Fibroblast of gingiva (primary cell): ENCODE data around the gene FAM170B.

Experiments
- DNase-seq: peaks from one replicate; pipeline ENCODE4 v3.0.0-alpha.2; 2011; ENCODE audit warnings: low read depth

The FAM170B gene

DNA sequence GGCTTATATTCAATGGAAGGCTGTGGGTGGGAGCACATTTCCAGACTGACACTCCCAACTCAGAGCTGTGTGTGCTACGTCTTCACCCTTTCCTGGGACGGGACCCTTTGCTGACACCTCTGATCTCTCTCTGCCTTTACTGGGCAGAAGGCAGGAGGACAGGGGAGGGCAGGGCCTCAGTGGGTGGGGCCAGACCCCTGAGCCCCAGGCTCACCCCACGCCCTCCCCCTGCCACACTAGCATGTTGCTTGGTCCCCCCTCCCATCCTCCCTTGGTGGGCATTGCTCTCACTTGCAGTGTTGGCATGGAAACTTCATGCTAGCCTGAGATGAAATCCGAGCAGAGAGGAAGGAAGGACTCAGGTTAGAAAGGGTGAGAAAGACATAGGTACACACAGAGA lies 36.0 kb upstream of the FAM170B start:
- no peak for DNase-seq

DNA sequence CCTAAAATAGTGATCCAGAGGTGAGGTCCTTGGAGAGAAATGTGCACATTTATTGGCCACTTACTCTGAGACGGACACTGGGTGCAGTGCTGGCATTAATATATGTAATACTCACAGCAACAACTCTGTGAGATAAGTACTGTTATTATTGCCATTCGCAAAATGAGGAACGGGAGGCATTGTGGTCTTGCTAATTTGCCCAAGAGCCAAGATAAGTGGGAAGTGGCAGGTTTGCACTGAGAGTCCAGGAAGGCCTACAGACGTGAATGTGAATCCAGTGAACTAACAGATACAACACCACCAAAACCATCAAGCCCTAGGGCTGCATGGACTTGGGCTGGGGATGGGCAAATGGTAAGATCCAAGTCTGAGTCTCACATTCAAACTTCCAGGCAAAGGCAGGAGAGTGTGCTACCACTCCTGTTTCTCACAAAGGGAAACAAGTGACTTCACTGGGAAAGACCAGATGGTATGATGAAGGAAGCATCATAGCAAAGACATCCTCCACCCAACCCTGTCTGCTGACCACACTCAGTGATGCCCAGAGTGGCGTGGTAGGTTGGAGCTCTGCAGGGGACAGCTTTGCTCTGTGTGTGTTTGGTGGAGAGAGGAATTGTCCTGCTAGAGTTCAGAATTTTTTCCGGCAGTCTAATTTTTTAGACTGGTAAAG lies 35.1 kb upstream of the FAM170B start:
- DNase-seq = no peak

DNA sequence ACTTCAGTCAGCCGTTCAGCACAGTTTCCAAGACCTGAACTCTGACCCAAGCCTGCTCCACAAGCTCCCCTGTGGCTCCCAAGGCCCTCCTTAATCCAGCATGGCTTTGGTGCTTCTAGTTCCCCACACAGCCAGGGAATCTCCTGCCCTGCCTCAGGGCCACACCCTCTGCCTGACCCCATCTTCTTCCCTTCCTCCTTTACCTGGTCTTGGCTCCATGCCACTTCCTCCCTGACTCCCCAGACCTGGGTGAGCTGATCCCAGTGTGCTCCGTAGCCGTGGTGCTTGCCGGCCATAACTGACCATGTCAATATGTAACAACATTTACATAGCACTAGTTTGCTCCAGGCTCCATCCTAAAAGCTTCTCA lies 34.3 kb upstream of the FAM170B start:
- no peak for DNase-seq

DNA sequence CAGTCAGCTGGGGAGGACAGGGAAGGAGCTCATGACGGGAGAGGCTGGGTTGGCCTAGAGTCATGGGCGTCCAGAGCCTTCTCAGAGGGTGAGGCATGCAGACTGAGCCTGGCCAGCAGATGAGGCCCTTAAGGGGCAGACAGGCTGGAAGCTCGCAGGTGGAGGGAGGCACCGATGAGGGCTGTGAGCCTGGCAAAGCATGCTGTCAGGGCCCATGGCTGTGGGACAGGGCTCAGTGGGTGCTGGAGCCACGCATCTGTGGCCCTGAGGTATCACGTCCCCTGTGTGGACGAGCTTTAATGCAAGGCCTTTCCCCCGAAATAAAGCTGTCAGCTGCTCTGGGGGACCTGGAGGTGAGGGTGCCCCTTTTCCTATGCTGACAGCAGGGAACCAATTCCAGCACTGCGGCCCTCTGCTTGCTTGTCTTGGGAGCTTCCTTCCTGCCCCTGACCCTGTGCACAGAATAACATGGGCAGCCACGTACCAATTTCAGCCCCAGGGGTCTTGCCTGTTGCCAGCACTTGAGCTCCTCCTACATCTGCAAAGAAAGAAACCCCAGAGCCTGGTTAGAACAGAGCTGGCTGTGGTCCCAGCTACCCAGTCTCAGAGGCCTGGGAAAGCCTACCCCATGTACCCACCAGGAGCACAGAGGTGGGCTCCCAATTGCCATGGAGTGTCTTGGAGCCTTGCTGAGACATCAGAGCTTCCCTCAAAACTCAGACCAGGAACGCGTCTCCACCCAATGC lies 33.8 kb upstream of the FAM170B start:
- DNase-seq = no peak

DNA sequence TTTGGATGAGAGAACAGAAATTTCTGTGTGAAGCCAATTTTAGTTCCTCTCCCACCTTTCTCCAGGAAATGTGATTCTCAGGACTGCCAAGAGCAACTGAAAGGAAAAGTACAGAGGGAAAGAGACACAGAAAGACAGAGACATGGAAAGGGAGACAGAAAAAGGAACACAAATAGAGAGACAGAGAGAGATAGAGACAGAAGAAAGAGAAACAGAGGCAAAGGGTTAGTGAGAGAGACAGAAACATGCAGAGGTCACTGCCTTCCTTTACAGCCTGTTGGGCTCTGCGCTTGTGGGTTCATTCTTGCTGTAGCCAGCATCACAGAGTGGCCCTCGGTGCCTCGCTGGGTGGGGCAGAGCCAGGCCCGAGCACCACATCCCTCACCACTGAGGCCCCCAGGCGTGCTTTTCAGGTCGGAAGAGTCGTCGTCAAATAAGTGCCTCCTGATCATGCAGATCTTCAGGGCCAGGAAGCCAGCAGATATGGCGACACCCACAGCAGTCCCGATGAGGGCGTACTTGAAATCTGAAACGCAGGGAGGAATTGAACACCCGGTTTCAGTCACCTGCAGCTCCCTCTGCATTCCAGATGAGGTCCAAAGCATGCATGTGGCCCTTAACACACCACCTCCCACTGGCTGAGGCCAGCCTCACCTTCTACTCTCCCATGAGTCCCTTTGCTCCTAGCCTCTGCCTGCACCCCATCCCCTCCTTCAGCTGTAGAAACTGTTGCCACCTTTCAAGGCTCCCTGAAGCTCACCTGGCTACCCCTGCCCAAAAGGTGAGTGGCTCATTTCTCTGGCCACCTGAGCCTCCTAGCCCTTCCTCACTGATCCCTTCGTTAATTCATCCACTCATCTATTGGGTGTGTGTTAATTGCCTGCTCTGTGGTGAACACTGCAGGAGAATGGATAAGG lies 32.9 kb upstream of the FAM170B start:
- DNase-seq = no peak

DNA sequence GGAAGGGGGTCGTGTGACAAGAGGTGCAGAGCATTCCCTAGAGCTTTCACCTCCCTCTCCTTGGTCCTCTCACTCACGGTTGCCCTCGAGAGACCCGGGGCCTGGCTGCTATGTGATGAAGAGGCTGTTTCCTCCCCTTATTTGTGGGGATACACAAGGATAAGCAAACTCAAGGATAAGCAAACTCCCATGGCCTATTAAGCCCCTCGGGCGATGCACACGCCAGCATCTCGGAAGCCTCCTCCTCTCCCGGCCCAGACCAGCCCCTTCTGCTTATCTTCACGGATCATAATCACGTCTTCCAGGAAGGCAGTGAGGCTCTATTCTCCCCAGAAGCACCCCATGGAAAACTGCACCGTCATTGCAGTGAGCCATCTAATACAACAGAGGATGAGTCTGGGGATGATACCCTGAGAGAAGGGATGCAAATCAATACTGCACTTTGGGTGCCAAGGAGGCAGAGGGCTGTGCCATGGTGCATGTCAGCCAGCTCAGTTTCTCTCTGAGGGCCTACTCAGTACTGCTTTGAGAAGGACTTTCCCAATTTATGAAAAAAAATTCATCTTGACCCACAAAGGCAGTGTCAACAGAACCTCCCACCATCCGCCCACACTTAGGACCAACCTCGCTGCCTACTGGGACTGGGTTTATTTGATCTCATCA lies 32.1 kb upstream of the FAM170B start:
- DNase-seq = no peak

DNA sequence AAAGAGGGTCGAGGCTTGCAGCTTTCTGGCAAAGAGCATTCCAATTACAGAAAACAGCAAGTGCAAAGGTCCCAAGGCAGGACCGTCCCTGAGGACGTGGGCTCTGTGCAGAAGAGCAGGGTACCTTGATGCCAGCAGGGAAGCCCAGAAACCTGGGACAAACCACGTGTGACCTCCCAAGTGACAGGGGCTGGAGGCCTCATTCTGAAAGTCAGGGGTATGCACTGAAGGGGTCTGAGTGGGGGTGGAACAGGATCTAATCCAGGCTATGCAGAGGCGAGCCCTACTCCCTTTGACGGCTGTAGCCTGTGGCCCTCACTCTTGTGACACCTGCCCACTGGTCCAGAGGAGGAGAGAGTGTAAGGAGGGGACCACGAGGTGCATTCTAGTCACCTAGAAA lies 31.4 kb upstream of the FAM170B start:
- no peak for DNase-seq

DNA sequence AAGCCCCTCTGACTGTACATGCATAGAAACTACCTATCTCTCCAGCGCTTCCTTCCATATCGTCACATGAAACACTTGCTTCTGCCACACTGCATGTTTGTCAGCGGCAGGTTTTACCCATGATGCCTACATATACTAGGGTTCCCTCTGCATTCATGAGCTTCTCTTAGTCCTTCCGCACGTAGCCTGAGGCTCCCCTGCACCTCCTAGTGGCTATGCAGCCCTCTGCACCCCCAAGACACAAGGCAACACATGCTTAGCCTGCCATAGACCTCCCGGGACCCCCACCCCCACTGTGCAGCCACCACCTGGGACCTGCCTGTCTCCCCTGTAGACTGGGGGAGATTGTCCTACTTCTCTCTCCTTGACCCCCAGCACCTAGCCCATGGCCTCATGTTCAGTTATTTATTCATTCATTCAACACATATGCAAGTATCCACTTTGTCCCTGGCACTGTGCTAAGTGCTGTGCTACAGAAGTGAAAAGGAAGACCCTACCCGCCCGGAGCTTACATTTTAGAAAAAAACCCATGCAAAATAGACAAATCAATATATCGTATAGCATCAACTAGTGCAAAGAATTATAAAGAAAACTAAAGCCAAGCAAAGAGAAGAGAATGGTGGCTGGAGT lies 30.9 kb upstream of the FAM170B start:
- DNase-seq = peak; percentile 42

DNA sequence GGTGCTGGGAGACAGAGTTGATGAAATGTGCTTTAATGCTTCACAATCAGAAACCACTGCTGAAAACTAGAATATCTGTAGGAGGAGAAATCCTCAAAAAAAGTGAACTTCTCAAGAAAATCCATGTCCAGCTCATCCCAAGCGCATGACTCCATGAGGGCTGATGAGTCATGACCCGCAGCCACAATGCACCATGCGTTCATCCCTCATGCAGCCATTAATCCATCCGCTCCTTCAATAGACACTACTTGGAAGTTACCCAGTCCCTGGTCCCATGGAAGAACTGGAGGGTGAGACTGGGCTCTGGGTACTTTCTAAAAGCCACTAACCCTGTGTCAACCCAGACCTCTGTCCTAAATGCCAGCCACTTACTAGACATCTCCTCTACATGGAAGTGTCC lies 29.9 kb upstream of the FAM170B start:
- no peak for DNase-seq

DNA sequence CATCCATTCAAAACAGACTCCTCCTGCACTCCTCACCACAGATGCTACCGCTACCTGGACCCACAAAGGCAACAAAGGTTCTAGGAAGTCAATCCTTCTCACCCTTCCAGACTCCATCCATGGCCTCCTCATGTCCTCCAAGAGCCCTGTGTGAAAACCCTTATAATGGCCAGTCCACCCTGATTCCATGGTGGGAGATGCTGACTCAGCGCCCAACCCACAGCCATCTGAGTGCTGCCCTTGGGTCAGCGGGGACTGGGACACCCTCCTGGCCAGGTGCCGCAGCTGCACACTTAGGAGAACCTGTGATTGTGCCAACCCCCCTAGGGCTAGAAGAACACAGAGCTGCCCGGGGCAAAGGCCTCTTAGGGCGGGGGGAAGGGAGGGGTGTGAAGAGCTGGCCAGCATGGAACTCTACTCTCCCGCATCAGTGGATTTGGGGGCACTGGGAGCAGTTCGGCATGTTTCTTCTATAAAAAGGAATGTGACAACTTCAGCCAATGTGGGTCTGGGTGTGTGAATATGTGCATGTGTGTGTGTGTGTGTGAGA lies 29.0 kb upstream of the FAM170B start:
- DNase-seq = no peak

DNA sequence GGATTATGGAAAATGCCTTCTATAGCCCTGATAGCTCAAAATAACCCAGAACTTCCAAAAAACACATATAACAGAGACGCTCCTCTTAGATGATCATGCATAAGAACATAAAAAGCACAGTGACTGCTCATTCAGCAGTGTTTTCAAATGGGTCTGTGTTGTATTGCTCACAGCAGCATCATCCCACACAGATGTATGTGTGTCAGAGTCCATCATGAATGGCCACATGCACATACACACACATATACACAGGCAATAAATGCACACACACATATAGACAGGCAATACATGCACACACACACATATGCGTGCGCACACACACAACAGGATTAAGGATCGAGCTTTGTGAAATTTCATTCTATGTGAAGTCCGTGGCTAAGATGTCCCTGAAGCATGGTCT lies 28.2 kb upstream of the FAM170B start:
- DNase-seq = no peak

DNA sequence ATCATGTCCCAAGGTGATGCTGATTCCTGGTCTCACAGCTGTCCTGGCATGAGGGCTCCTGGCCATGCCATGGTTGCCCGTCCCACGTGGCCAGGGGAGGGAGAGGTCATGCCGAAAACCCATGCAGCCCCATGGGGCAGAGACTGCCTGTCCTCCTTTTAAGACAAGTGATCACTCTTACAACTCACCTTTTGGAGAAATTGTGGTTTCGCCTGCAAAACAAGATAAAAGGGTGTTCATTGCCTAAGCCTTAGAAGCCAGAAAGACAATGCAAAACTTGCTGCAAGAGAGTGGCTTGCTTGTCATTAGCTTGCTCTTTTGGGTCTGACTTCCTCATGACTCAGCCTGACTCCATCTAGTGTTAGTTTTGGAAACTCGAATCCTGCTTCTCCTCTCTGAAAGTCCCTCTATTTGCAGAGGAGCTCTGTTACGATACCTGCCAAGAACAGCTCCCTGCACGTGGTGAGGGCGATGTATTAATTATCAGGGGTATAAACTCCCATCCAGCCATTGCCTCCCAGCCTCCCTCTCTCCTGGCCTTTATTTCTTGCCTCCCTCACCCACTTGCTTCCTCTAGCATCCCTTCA lies 27.7 kb upstream of the FAM170B start:
- peak; percentile 58 for DNase-seq

DNA sequence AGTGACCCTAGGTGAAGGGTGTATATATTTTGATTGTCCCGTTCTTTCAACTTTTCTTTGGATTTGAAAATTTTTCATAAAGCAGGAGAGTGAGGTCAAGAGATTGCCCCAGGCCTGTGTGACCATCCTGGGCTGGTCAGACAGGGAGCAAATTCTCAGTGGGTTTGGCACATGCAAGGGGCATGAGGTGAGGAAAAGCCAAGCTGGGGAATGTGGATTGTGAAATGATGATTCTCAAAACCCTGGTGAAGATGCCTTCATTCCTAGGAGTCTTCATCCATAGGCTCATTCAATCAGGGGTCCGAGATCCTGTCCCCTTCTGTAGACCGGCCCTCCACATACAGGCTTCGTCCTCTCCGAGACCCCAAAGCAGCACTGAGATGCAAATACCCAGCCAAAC lies 27.0 kb upstream of the FAM170B start:
- DNase-seq = no peak

DNA sequence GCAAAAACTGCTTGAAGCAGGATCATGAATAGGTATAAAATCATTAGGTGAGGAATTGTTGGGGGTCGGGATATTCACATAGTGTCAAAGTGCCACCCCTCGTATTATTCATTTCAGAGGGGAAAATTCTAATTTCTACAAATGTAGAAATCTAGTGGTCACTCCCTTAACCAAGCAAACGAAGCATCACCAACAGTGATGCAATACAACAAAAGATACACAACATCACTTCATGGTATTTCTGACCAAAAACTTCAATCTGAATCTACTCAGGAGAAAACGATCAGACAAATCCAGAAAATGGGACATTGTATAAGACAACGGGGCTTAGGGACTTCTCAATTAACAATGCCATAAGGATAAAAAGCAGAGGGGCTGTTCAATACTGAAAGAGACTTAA lies 26.3 kb upstream of the FAM170B start:
- DNase-seq = no peak

DNA sequence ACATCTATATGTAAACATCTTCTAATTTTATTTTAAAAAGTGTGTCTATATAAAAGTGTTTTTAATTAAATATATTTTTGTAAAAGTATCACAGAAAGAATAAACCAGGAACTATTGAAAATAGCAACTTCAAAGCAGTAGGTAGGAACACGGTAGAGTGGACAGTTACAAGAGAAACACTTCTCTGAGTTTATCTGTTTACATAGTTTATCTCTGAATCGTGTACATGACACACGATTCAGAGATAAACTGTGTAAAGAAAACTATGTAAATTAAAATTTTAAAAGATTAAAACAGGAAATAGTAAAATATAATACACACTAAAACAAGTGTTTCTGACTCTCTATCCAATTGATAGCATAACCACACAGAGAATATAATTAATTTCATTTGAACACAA lies 25.1 kb upstream of the FAM170B start:
- no peak for DNase-seq

DNA sequence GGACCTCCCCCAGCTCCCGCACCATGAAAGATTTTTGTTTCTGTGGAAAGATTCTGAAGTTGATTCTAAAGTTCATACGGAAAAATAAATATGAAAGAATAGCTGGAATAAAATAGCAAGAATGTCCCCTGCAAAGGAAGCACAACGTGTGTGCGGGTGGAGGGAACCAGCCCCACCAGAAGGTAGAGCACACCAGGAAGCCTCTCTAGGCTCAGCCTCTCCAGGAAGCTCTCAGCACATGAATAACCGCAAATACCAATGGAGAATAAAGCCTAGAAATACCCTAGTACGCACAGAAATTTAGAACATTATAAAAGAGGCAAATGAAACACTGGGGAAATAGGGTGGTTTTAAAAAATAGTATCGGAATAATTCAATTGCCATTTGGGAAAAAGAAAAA lies 24.6 kb upstream of the FAM170B start:
- DNase-seq = no peak

DNA sequence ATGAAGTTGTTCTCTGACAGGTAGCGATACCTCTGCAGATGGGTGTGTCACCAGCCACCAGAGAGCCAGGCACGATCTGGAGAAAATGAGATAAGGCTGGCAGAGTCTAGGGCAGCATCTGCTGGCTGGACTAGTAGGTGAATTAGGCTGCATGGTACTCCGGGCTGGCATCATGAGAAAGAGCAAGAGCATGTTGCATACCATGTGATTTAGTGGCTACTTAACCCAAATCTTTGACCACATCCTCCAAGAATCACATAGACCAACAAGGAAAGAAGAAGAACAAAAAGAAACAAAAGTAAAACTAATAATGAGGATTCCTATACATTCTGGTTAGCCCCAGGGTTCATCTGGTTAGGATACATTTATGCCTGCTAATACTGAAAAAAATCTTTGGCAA lies 23.4 kb upstream of the FAM170B start:
- no peak for DNase-seq

DNA sequence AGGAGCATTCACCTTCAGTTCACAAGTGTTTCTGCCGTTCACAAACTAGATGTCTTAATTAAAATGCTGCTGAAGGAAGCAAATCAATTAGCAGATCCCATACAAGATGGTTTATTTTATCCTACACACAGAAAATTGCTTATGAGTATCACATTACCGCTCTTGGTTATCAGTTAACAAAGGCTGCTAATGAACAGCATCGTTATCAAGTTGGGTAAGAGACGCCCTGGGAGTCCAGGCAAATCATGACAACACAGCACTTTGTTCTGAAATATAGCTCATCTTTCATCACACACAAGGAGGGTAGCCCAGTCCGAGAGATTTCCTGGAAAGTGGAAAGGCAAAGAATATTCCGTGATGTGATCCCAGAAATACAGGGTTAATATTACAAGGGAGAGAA lies 20.8 kb upstream of the FAM170B start:
- DNase-seq = no peak

DNA sequence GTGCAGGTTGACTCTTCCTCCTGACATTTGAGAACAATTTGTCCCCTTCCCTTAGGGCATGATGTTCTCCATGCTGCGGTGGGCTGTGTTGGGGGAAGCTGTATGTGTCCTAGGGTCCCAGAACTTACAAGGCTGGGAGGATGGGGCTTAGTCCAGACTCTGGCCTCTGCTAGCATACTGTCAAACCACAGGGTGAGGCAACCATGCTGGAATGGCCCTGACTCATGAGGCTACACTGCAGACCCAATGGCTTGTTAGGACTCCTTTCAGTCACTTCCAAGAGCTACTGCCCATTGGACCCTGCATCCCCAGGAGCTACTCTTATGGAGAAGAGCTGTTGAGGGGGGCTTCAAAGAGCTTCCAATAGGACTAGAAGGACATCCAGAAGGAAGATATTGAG lies 20.1 kb upstream of the FAM170B start:
- no peak for DNase-seq

DNA sequence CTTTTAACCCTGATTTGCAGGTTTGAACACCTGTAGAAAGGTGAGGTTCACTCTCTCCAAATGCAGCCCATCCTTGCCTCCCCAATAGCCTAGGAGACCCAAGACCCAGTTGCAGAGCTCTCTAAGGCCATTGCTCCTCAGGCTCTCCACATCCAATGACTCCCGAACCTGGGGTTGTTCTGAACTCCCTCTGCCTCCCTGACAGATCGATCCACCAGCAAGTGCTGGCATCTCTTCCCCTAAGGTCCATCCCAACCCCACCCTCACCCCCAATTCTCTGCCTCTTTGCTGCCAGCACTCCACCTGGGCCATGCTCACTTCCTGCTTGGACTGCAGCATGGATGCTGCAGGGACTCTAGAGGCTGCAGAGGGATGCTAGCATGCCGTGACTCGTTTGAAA lies 19.3 kb upstream of the FAM170B start:
- no peak for DNase-seq

DNA sequence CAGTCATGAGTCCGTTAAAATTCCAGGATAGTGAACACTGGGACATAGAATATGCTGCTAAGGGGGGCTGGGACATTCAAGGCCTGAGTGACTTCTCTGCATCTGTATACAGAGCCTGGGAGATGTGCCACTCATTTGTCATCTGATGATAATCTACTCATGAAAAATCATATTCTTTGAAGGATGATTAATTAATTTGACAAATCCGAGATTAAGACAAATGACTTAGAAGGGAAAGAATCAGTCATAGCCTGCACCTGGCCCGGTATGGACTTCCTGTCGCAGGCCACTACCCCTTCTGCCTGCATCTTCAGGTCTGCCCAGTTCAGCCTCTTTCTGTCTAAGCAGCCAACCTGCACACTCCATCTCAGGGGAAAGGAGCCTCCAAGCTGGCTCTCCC lies 18.8 kb upstream of the FAM170B start:
- no peak for DNase-seq
